ENCODE data around the gene HTT. TPM values are rescaled to one million over a fixed set of nuclear protein-coding genes. Genes with fewer than 3 reads are reported as not detected.

Gene HTT
- total and polyA plus RNA-seq, 10 of the 15 experiments (the other 5 are each of a cell fraction or from before 2014, with no cell fraction given), result 3.3 to 113 (median 43.3) TPM

- RAD21 ChIA-PET (ENCODE audit: unreplicated experiment), result no interaction called here
- Histone ChIP-seq H3K9ac (ENCODE audit: control insufficient read depth, insufficient read depth, low read length) (no peak overlapping the region), H3K9me3 (replicated peaks; ENCODE audit: control insufficient read depth, insufficient read depth, low read length) (peaks cover 9% of the 10 kb centered on the region), H4K20me1 (ENCODE audit: control insufficient read depth, insufficient read depth) (no peaks in the 10 kb centered on the region), H3K4me3 (no peak overlapping the region), H2AFZ (ENCODE audit: control insufficient read depth, low read depth, low read length) (no peak overlapping the region), H3K27ac (ENCODE audit: control insufficient read depth, insufficient read depth) (no peak overlapping the region), H3K4me1 (ENCODE audit: control insufficient read depth, insufficient read depth, low read length) (no peaks in the 10 kb centered on the region), H3K4me2 (ENCODE audit: control insufficient read depth, insufficient read depth) (no peak overlapping the region), H3K27me3 (replicated peaks in 1 of 2; ENCODE audit: control insufficient read depth in 2 of 2, insufficient read depth in 2 of 2, low read length in 1 of 2) (no peaks in the 10 kb centered on the region), H3K79me2 (ENCODE audit: control insufficient read depth, insufficient read depth, low read length) (no peaks in the 10 kb centered on the region), H3K36me3 (ENCODE audit: control insufficient read depth in 2 of 2, insufficient read depth in 2 of 2, low read length in 1 of 2) (peaks cover 14 to 22% of the 10 kb centered on the region in 2 experiments)
- intact Hi-C loops (cut with micrococcal nuclease; ENCODE audit: unreplicated experiment), result no loop called here
- POLR2A ChIA-PET, result no interaction called here
- BruUV-seq (replicated peaks), result no TSS peak
- CTCF ChIA-PET, result no interaction called here
- FAIRE-seq (no peak), DNase-seq (ENCODE audit: low read depth, low spot score) (no peak), ATAC-seq (no peak)
- TF ChIP-seq ZNF24 (IDR thresholded peaks at IDR 0.05) (no peak), NFYA (IDR thresholded peaks at IDR 0.05; ENCODE audit: borderline replicate concordance, low read depth, low read length) (no peak), CUX1 (IDR thresholded peaks at IDR 0.05; ENCODE audit: insufficient replicate concordance, low read depth, low read length) (no peak), NR2C2 (IDR thresholded peaks at IDR 0.05; ENCODE audit: borderline replicate concordance, control insufficient read depth, insufficient read length, low read depth) (no peak), MYC (IDR thresholded peaks at IDR 0.05; ENCODE audit: insufficient read depth, insufficient read length, insufficient replicate concordance, low read length, severe bottlenecking) (no peak), GATAD2B (conservative IDR thresholded peaks at IDR 0.05; ENCODE audit: low read depth) (no peak), EED (IDR thresholded peaks at IDR 0.05; ENCODE audit: low read depth) (no peak), ZNF217 (IDR thresholded peaks at IDR 0.05) (no peak), EZH2 (IDR thresholded peaks at IDR 0.05; ENCODE audit: borderline replicate concordance, control insufficient read depth, low read depth, low read length) (no peak), IRF3 (IDR thresholded peaks at IDR 0.05) (no peak), CREB1 (IDR thresholded peaks at IDR 0.05; ENCODE audit: low read depth) (no peak), MTA2 (IDR thresholded peaks at IDR 0.05; ENCODE audit: low read depth) (no peak), E2F8 (IDR thresholded peaks at IDR 0.05; ENCODE audit: low read depth, partially characterized antibody) (no peak)
- SMC1A ChIA-PET (ENCODE audit: uncharacterized antibody, unreplicated experiment), result no interaction called here
- over 99% methylated on average over 7 of the region's 7 CpGs for WGBS (ENCODE audit: insufficient coverage, insufficient replicate concordance, low lambda C conversion rate, missing lambda C conversion rate)
- in situ Hi-C loops (cut with MboI), result no loop called here
These were observed 86.0 kb downstream of the HTT start for GRCh38 chr4:3160438-3160837.

Measured in GM12878 (cell line).